GM11168 (cell line): ENCODE results near the gene SCML2.
"Not testable (repeated sequence)": the region's sequence is repeated elsewhere in the genome, so short reads cannot be mapped to it uniquely, and the experiment has no call there.

ENCODE experiments used
- in situ Hi-C: fragments of 300-500 bp; cut with MboI; formaldehyde crosslinking; loops from one replicate; pipeline ENCODE4 v1.12.0; 2022; ENCODE audit warnings: low sequenced_read_pairs; ENCODE audit not compliant: unreplicated experiment

SCML2 gene

GRCh38 chrX:18278449-18278848 is 76.0 kb downstream of the SCML2 start:
- in situ Hi-C loops: no loop called here

GRCh38 chrX:18272222-18272621 is 82.3 kb downstream of the SCML2 start:
- in situ Hi-C loops: no loop called here

- in situ Hi-C loops: no loop called here
Measured at GRCh38 chrX:18271725-18272124, 82.8 kb downstream of the SCML2 start.

- in situ Hi-C loops: no loop called here
Measured at GRCh38 chrX:18271309-18271708, 83.2 kb downstream of the SCML2 start.

- in situ Hi-C loops: no loop called here
Measured at GRCh38 chrX:18255059-18255458, 99.4 kb downstream of the SCML2 start.

GRCh38 chrX:18252644-18253359 is 101.7 kb downstream of the SCML2 start:
- in situ Hi-C loops: no loop called here

- in situ Hi-C loops: not testable (repeated sequence)
Measured at GRCh38 chrX:18229646-18230045, 124.8 kb downstream of the SCML2 start.

- in situ Hi-C loops: no loop called here
Measured at GRCh38 chrX:18228069-18228468, 126.4 kb downstream of the SCML2 start.

- in situ Hi-C loops: no loop called here
Measured at GRCh38 chrX:18227458-18227857, 127.0 kb downstream of the SCML2 start.

GRCh38 chrX:18220786-18221185 is 133.7 kb downstream of the SCML2 start, which contains the start of gene BEND2:
Gene BEND2 (minus strand): TSS chrX:18220886. CDS start chrX:18220750, 136 bp downstream.
- in situ Hi-C loops: no loop called here

GRCh38 chrX:18210470-18210869 is 144.0 kb downstream of the SCML2 start:
- in situ Hi-C loops: no loop called here

GRCh38 chrX:18206657-18207056 is 147.8 kb downstream of the SCML2 start:
- in situ Hi-C loops: no loop called here

GRCh38 chrX:18203631-18204030 is 150.9 kb downstream of the SCML2 start:
- in situ Hi-C loops: no loop called here

- in situ Hi-C loops: no loop called here
Measured at GRCh38 chrX:18194688-18195087, 159.8 kb downstream of the SCML2 start.
